Caco-2 (cell line): Measurements from ENCODE around the gene IRF9. TPM values are rescaled to one million over a fixed set of nuclear protein-coding genes. Genes with fewer than 3 reads are reported as not detected.
A peak's percentile ranks its signal among the peaks of the same experiment; 100 is the strongest.

Experiments used
- BruUV-seq: library from RNA; stranded (reverse); fragments of 400-500 nt; replicated peaks from 2 replicates; lab custom pipeline; 2021; lab: Mats Ljungman, UMichigan
- CTCF ChIA-PET: fragments of 300-600 bp; sonication (Branson Sonifier 250); formaldehyde crosslinking; loops from one replicate; lab custom pipeline; 2022; ENCODE audit warnings: antibody characterized with exemption; lab: Charles Lee
- POLR2A ChIA-PET: fragments of 300-600 bp; sonication (Branson Sonifier 250); formaldehyde crosslinking; loops from one replicate; lab custom pipeline; 2022; ENCODE audit warnings: antibody characterized with exemption; lab: Charles Lee
- DNase-seq, 2 experiments: peaks; one replicate each; pipeline versions ENCODE4 v3.0.0 to v3.0.0-alpha.2; 2020 to 2022
- H3K27me3 ChIP-seq: replicated peaks from 2 replicates; pipeline ENCODE4 v1.6.0; 2011; ENCODE audit warnings: low read length; ENCODE audit not compliant: control insufficient read depth, insufficient read depth
- H3K36me3 ChIP-seq: 2 replicates; pipeline ENCODE4 v1.5.1; 2011; ENCODE audit warnings: low read length; ENCODE audit not compliant: control insufficient read depth, insufficient read depth
- H3K4me1 ChIP-seq: fragments of 250-450 bp; sonication (Bioruptor Pico); 2 replicates; pipeline ENCODE4 v1.5.1; 2020; ENCODE audit warnings: mild to moderate bottlenecking
- H3K4me3 ChIP-seq: 2 replicates; pipeline ENCODE4 v1.5.1; 2011; ENCODE audit warnings: low read depth, mild to moderate bottlenecking, control low read depth, low read length
- H3K9me3 ChIP-seq: fragments of 250-450 bp; sonication (Bioruptor Pico); 2 replicates; pipeline ENCODE4 v1.5.1; 2020; ENCODE audit warnings: mild to moderate bottlenecking, moderate library complexity
- H3K27ac Mint-ChIP-seq: one replicate; pipeline ENCODE4 v1.8.0; 2022; ENCODE audit warnings: mixed read lengths; ENCODE audit not compliant: unreplicated experiment
- H3K27me3 Mint-ChIP-seq: one replicate; pipeline ENCODE4 v1.8.0; 2022; ENCODE audit warnings: mixed read lengths; ENCODE audit not compliant: insufficient read depth, unreplicated experiment
- H3K36me3 Mint-ChIP-seq: one replicate; pipeline ENCODE4 v1.8.0; 2022; ENCODE audit warnings: mild to moderate bottlenecking, mixed read lengths; ENCODE audit not compliant: insufficient read depth, unreplicated experiment
- H3K4me1 Mint-ChIP-seq: one replicate; pipeline ENCODE4 v1.8.0; 2022; ENCODE audit warnings: low read depth, mixed read lengths; ENCODE audit not compliant: unreplicated experiment
- H3K4me3 Mint-ChIP-seq: one replicate; pipeline ENCODE4 v1.8.0; 2022; ENCODE audit warnings: mild to moderate bottlenecking, moderate library complexity, mixed read lengths; ENCODE audit not compliant: unreplicated experiment
- H3K9me3 Mint-ChIP-seq: one replicate; pipeline ENCODE4 v1.8.0; 2022; ENCODE audit warnings: mixed read lengths; ENCODE audit not compliant: unreplicated experiment
- intact Hi-C: fragments of 100-400 bp; cut with micrococcal nuclease; formaldehyde crosslinking; loops from one replicate; pipeline ENCODE4 v1.10.0; 2022; ENCODE audit not compliant: unreplicated experiment
- total RNA-seq: library from RNA; stranded (reverse); gene quantifications from 2 replicates; pipeline ENCODE4 v1.2.3, GENCODE V29; 2022
- TF ChIP-seq, protein P1 (sequence below), 2 experiments: fragments of 200-600 bp in 1 of 2; IDR thresholded peaks; 1 replicate in 1 of 2; 2 replicates in 1 of 2; pipeline versions ENCODE4 v1.5.1 to v1.8.0; 2011 to 2022; ENCODE audit warnings: antibody characterized with exemption in 1 of 2, control low read depth in 1 of 2, inconsistent platforms in 1 of 2, low read depth in 1 of 2, low read length in 1 of 2, mild to moderate bottlenecking in 1 of 2, moderate library complexity in 1 of 2; ENCODE audit not compliant: insufficient read depth in 1 of 2, severe bottlenecking in 1 of 2, unreplicated experiment in 1 of 2

Gene IRF9
- total RNA-seq, 1 experiment from 2014 or later: 55.4 TPM

DNA sequence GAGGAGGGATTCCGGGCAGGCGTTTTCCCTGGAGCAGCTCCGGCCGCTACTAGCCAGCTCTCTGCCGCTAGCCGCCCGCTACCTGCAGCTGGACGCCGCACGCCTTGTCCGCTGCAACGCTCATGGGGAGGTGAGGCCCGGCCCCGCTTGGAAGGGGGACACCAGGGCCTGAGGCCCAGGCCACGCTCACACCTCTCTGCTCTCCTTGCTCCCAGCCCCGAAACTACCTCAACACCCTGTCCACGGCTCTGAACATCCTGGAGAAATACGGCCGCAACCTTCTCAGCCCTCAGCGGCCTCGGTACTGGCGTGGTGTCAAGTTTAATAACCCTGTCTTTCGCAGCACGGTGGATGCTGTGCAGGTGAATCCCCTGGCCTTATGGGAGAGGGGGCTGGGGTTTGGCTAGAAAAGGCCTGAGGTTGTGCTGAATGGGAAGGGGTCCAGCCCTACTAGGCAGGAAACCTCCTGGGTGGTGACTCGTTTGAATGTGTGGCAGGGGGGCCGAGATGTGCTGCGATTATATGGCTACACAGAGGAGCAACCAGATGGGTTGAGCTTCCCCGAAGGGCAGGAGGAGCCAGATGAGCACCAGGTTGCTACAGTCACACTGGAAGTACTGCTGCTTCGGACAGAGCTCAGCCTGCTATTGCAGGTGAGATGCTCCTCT, 13.2 kb upstream of the IRF9 start:
- ChIA-PET POLR2A (interaction anchor here (0.7 to 2.8 kb wide), 4 partner anchors 11 to 33 kb away, joined by 4 to 46 read pairs (median 18); partner anchors contain the start of genes DCAF11, IRF9, NRL and PSME1), CTCF (interaction anchor here (1.6 to 4.1 kb wide), 2 partner anchors 13 to 54 kb away, joined by 6 to 47 read pairs; partner anchors contain the start of genes IRF9 and PCK2)

DNA sequence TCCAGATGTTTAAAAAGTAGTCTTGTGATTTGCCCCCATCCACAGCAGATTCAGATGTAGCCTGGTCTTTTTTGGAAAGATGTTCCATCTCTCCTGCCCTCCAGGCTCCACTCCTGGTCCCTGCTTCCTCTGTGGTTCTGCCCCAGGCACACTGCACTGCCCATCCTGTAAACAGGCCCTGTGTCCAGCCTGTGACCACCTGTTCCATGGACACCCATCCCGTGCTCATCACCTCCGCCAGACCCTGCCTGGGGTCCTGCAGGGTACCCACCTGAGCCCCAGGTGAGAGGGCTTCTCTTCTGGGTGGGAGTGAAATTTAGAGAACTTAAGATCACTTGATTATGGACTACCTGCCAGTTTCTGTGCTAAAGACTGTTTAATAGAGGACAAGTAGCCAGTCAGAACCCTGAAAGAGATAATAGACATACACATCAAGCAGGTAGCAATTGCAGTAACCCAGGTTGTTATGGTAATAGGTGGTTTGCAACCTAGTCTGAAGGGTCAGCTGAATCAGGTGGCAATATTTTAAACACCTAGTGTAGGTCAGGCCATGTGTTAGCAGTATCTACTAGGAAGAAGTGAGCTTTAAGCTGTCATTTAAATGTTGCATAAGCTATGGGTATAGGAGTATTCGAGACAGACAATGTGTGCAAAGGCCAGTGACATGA, 11.6 kb upstream of the IRF9 start:
- H3K9me3 ChIP-seq: no peaks in the 10 kb centered on the region
- ChIA-PET POLR2A (interaction anchor here (0.5 to 1.2 kb wide), 2 partner anchors 36 to 714 kb away, joined by 4 to 6 read pairs; no protein-coding TSS in a partner anchor), CTCF (interaction anchor here (1.3 to 4.1 kb wide), 2 partner anchors 12 kb away, joined by 5 to 47 read pairs; partner anchors contain the start of gene IRF9)
- Mint-ChIP-seq H3K27me3 (no peaks in the 10 kb centered on the region), H3K36me3 (peaks cover 62% of the 10 kb centered on the region), H3K4me1 (peaks cover 8% of the 10 kb centered on the region), H3K9me3 (no peaks in the 10 kb centered on the region), H3K27ac (no peak overlapping the region), H3K4me3 (no peak overlapping the region)
- intact Hi-C loops: no loop called here
- no peak overlapping the region for H3K4me3 ChIP-seq
- TF ChIP-seq, protein P1, sequence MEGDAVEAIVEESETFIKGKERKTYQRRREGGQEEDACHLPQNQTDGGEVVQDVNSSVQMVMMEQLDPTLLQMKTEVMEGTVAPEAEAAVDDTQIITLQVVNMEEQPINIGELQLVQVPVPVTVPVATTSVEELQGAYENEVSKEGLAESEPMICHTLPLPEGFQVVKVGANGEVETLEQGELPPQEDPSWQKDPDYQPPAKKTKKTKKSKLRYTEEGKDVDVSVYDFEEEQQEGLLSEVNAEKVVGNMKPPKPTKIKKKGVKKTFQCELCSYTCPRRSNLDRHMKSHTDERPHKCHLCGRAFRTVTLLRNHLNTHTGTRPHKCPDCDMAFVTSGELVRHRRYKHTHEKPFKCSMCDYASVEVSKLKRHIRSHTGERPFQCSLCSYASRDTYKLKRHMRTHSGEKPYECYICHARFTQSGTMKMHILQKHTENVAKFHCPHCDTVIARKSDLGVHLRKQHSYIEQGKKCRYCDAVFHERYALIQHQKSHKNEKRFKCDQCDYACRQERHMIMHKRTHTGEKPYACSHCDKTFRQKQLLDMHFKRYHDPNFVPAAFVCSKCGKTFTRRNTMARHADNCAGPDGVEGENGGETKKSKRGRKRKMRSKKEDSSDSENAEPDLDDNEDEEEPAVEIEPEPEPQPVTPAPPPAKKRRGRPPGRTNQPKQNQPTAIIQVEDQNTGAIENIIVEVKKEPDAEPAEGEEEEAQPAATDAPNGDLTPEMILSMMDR (IDR thresholded peaks at IDR 0.05; ENCODE audit: insufficient read depth in 1 of 2, low read depth in 1 of 2, low read length in 1 of 2, severe bottlenecking in 1 of 2, unreplicated experiment in 1 of 2): no peak
- peaks cover 5% of the 10 kb centered on the region; the same call in 1 of the 2 replicates for H3K36me3 ChIP-seq
- H3K4me1 ChIP-seq: peaks cover 6% of the 10 kb centered on the region
- no peaks in the 10 kb centered on the region for H3K27me3 ChIP-seq
- no peak for DNase-seq
- BruUV-seq: no TSS peak

More for the DNA sequence above, 13.2 kb upstream of the IRF9 start:
- no peaks in the 10 kb centered on the region for H3K27me3 Mint-ChIP-seq
- DNase-seq: no peak
- H3K9me3 ChIP-seq: no peaks in the 10 kb centered on the region
- H3K4me3 Mint-ChIP-seq: peak overlapping the region; percentile 92
- H3K36me3 ChIP-seq: peaks cover 5% of the 10 kb centered on the region; the same call in 1 of the 2 replicates
- peaks cover 6% of the 10 kb centered on the region for H3K4me1 ChIP-seq
- intact Hi-C loops: loop anchor here (1.0 kb wide), 2 partner anchors 12 to 13 kb away; partner anchors contain the start of genes IRF9 and PSME1
- peak overlapping the region; percentile 65 for H3K27ac Mint-ChIP-seq
- H3K4me1 Mint-ChIP-seq: peaks cover 14% of the 10 kb centered on the region
- TSS peak; percentile 53 for BruUV-seq
- TF ChIP-seq, protein P1 (IDR thresholded peaks at IDR 0.05; ENCODE audit: insufficient read depth in 1 of 2, low read depth in 1 of 2, low read length in 1 of 2, severe bottlenecking in 1 of 2, unreplicated experiment in 1 of 2): no peak
- H3K4me3 ChIP-seq: peak overlapping the region; percentile 95
- H3K9me3 Mint-ChIP-seq: no peaks in the 10 kb centered on the region
- H3K27me3 ChIP-seq: no peaks in the 10 kb centered on the region
- peaks cover 60% of the 10 kb centered on the region for H3K36me3 Mint-ChIP-seq

- Histone ChIP-seq H3K36me3 (peaks cover 4% of the 10 kb centered on the region; the same call in 1 of the 2 replicates), H3K4me3 (no peak overlapping the region), H3K27me3 (no peaks in the 10 kb centered on the region), H3K4me1 (peaks cover 6% of the 10 kb centered on the region), H3K9me3 (no peaks in the 10 kb centered on the region)
- H3K9me3 Mint-ChIP-seq: no peaks in the 10 kb centered on the region
- peaks cover 62% of the 10 kb centered on the region for H3K36me3 Mint-ChIP-seq
- no peaks in the 10 kb centered on the region for H3K27me3 Mint-ChIP-seq
- intact Hi-C loops: no loop called here
- no TSS peak for BruUV-seq
- H3K27ac Mint-ChIP-seq: no peak overlapping the region
- POLR2A ChIA-PET: interaction anchor here (0.5 to 1.2 kb wide), 2 partner anchors 36 to 714 kb away, joined by 4 to 6 read pairs; no protein-coding TSS in a partner anchor
- DNase-seq: no peak
- no peak overlapping the region for H3K4me3 Mint-ChIP-seq
- peaks cover 8% of the 10 kb centered on the region for H3K4me1 Mint-ChIP-seq
- TF ChIP-seq, protein P1 (IDR thresholded peaks at IDR 0.05; ENCODE audit: insufficient read depth in 1 of 2, low read depth in 1 of 2, low read length in 1 of 2, severe bottlenecking in 1 of 2, unreplicated experiment in 1 of 2): no peak
- CTCF ChIA-PET: interaction anchor here (1.3 kb wide), 1 partner anchor 11 kb away, joined by 5 read pairs; the partner anchor contains the start of gene IRF9
Observed at GRCh38 chr14:24150061-24150460, 11.0 kb upstream of the IRF9 start.
